Activated CD4-positive, alpha-beta T cell treated with anti-CD3 and anti-CD28 coated beads for 36 hours (primary cell): Measurements from ENCODE around the gene FAM171A1. TPM values are rescaled to one million over a fixed set of nuclear protein-coding genes. Genes with fewer than 3 reads are reported as not detected.

Experiments
- ATAC-seq: fragments of 200-7000 bp; cut with Tn5 transposase; one replicate; pipeline ENCODE4 v1.10.0; 2021; ENCODE audit warnings: mild to moderate bottlenecking, moderate library complexity
- CTCF ChIA-PET: fragments of 350-600 bp; sonication (Branson Sonifier 250); formaldehyde crosslinking; loops from one replicate; lab custom pipeline; 2021; ENCODE audit warnings: antibody characterized with exemption; lab: Charles Lee
- POLR2A ChIA-PET: fragments of 350-600 bp; sonication (Branson Sonifier 250); formaldehyde crosslinking; loops from one replicate; lab custom pipeline; 2021; ENCODE audit warnings: antibody characterized with exemption, inconsistent platforms; lab: Charles Lee
- DNase-seq: peaks from one replicate; pipeline ENCODE4 v3.0.0-alpha.2; 2020
- H3K27ac Mint-ChIP-seq: one replicate; pipeline ENCODE4 v1.8.0; 2021; ENCODE audit warnings: mixed read lengths
- H3K27me3 Mint-ChIP-seq: one replicate; pipeline ENCODE4 v1.8.0; 2021; ENCODE audit warnings: mixed read lengths
- H3K36me3 Mint-ChIP-seq: one replicate; pipeline ENCODE4 v1.8.0; 2021; ENCODE audit warnings: low read depth, mixed read lengths
- H3K4me1 Mint-ChIP-seq: one replicate; pipeline ENCODE4 v1.8.0; 2021; ENCODE audit warnings: mixed read lengths
- H3K4me3 Mint-ChIP-seq: one replicate; pipeline ENCODE4 v1.8.0; 2021; ENCODE audit warnings: mild to moderate bottlenecking, moderate library complexity, mixed read lengths
- H3K9me3 Mint-ChIP-seq: one replicate; pipeline ENCODE4 v1.8.0; 2021; ENCODE audit warnings: low read depth, mixed read lengths
- intact Hi-C, 2 experiments: fragments of 100-400 bp; cut with DNase I in 1 of 2; cut with micrococcal nuclease in 1 of 2; formaldehyde crosslinking; loops; one replicate each; pipeline versions ENCODE4 v1.14.2 to v1.15.1; 2022 to 2024; cut with DNase I, micrococcal nuclease
- total RNA-seq, 2 experiments: library from RNA; stranded (reverse); gene quantifications; one replicate each; pipeline ENCODE4 v1.2.3, GENCODE V29; 2021

The FAM171A1 gene
- total RNA-seq, 2 experiments from 2014 or later: 4.1 to 5.8 TPM

DNA sequence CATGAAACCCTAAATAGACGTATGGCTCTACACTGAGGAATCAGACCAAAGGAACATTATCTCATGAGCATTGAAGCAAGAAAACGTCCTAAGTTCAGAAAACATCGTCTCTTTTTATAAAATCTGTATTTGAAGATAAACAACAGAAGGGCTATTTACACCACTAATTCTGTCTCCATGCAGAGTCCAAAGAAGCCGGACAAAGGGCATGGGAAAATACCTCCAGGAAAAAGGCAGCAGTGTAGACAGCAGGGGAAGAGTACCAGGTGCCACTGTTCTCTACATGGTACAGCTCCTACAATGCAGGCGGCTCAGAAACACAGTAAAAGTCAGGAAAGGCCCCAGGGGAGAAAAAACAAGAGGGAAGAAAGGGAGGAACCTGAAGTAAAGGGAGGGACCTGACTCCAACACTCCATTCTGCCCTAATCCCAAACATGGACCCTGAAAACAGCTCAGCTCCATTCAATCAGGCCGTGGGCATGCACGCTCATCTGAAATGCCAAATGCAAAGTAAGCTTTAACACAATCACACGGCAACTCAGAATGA is 17.5 kb downstream of the FAM171A1 start:
- Mint-ChIP-seq H3K36me3 (no peaks in the 10 kb centered on the region), H3K4me3 (no peak overlapping the region), H3K27me3 (peaks cover 5% of the 10 kb centered on the region), H3K9me3 (no peaks in the 10 kb centered on the region), H3K27ac (no peak overlapping the region), H3K4me1 (no peaks in the 10 kb centered on the region)
- CTCF ChIA-PET: interaction anchor here (1.7 kb wide), 1 partner anchor 14 kb away, joined by 4 read pairs; no protein-coding TSS in a partner anchor
- ATAC-seq (no peak), DNase-seq (no peak)
- POLR2A ChIA-PET: no interaction called here
- intact Hi-C loops: no loop called here

DNA sequence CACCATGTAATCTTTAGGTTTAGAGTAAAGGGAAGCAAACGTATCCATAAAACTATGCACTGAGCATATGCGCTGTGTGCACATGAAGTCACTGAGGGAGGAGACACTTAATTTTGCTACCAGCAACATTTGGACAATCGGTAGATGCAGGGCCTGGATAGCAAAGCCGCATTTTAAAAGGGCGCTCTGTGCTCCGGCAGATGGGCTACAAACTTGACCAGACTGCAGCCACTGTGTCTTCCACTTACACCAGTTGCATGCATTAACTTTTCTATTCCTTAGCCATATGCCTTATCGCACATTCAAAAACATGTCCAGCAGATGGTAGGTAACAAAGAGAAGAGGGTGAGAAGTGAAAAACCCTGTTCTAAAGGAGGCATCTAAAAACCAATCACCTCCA is 18.3 kb downstream of the FAM171A1 start:
- ChIA-PET CTCF (no interaction called here), POLR2A (no interaction called here)
- H3K27ac Mint-ChIP-seq: no peak overlapping the region
- H3K4me1 Mint-ChIP-seq: no peaks in the 10 kb centered on the region
- H3K36me3 Mint-ChIP-seq: no peaks in the 10 kb centered on the region
- no peak overlapping the region for H3K4me3 Mint-ChIP-seq
- H3K27me3 Mint-ChIP-seq: peaks cover 5% of the 10 kb centered on the region
- no peaks in the 10 kb centered on the region for H3K9me3 Mint-ChIP-seq
- DNase-seq (no peak), ATAC-seq (no peak)
- intact Hi-C loops: no loop called here

GRCh38 chr10:15352201-15352600 is 18.9 kb downstream of the FAM171A1 start:
- no peaks in the 10 kb centered on the region for H3K4me1 Mint-ChIP-seq
- H3K36me3 Mint-ChIP-seq: no peaks in the 10 kb centered on the region
- H3K4me3 Mint-ChIP-seq: no peak overlapping the region
- intact Hi-C loops: no loop called here
- CTCF ChIA-PET: no interaction called here
- no peak for ATAC-seq
- no peak for DNase-seq
- no peaks in the 10 kb centered on the region for H3K9me3 Mint-ChIP-seq
- H3K27me3 Mint-ChIP-seq: peaks cover 5% of the 10 kb centered on the region
- H3K27ac Mint-ChIP-seq: no peak overlapping the region
- POLR2A ChIA-PET: no interaction called here

GRCh38 chr10:15351099-15351820 is 19.8 kb downstream of the FAM171A1 start:
- POLR2A ChIA-PET: no interaction called here
- intact Hi-C loops: no loop called here

DNA sequence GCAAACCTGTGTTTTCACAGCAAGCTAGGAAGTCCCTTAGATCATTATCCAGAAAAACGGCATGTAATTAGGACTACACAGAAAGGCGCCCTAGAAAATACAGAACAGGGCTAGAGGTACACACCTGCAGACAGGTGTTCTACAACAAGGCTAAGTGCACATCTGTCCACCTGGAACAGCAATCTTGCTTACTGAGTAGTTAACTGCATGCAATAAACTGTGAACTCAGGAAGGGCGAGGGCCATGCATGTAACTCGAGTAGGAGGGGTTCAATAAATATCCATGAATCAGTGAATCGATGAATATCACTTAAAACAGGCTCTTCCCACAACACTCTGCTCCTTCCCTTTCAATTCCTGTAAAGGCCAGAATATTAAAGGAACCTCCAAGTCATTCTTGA is 22.0 kb downstream of the FAM171A1 start:
- Mint-ChIP-seq H3K9me3 (no peaks in the 10 kb centered on the region), H3K36me3 (no peaks in the 10 kb centered on the region)
- CTCF ChIA-PET: interaction anchor here (1.4 kb wide), 1 partner anchor 11 kb away, joined by 4 read pairs; no protein-coding TSS in a partner anchor

More at GRCh38 chr10:15351099-15351820, 19.8 kb downstream of the FAM171A1 start:
- Mint-ChIP-seq H3K9me3 (no peaks in the 10 kb centered on the region), H3K27me3 (peaks cover 3% of the 10 kb centered on the region), H3K36me3 (no peaks in the 10 kb centered on the region), H3K4me3 (no peak overlapping the region), H3K27ac (no peak overlapping the region), H3K4me1 (no peaks in the 10 kb centered on the region)
- CTCF ChIA-PET: interaction anchor here (0.6 kb wide), 1 partner anchor 46 kb away, joined by 4 read pairs; no protein-coding TSS in a partner anchor
- ATAC-seq (no peak), DNase-seq (no peak)

DNA sequence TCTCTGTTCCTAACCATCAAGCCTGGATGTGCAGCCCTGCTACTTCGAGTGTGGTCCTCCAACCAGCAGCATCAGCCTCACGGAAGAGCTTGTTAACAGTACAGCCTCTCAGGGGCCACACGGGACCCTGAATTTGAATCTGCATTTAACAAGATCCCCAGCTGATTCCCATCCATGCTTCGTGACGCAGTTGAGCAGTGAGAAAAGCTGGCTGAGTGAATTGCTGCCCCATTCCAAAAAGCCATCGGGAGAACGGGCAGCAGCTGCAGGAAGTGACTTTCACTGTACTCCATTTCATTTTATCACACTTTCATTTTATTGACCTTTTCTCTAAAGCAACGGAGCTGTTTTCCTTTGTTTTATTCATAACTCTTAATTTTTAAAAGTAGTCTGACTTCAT is 22.5 kb downstream of the FAM171A1 start:
- Mint-ChIP-seq H3K9me3 (no peaks in the 10 kb centered on the region), H3K27ac (no peak overlapping the region), H3K27me3 (peaks cover 3% of the 10 kb centered on the region), H3K4me3 (no peak overlapping the region), H3K36me3 (no peaks in the 10 kb centered on the region), H3K4me1 (no peaks in the 10 kb centered on the region)
- ATAC-seq (no peak), DNase-seq (no peak)
- POLR2A ChIA-PET: no interaction called here
- intact Hi-C loops: no loop called here
- CTCF ChIA-PET: interaction anchor here (1.4 kb wide), 1 partner anchor 10 kb away, joined by 4 read pairs; no protein-coding TSS in a partner anchor

More for the DNA sequence above, 22.0 kb downstream of the FAM171A1 start:
- no peak overlapping the region for H3K27ac Mint-ChIP-seq
- POLR2A ChIA-PET: no interaction called here
- intact Hi-C loops: no loop called here
- ATAC-seq (no peak), DNase-seq (no peak)
- peaks cover 3% of the 10 kb centered on the region for H3K27me3 Mint-ChIP-seq
- no peaks in the 10 kb centered on the region for H3K4me1 Mint-ChIP-seq
- H3K4me3 Mint-ChIP-seq: no peak overlapping the region

DNA sequence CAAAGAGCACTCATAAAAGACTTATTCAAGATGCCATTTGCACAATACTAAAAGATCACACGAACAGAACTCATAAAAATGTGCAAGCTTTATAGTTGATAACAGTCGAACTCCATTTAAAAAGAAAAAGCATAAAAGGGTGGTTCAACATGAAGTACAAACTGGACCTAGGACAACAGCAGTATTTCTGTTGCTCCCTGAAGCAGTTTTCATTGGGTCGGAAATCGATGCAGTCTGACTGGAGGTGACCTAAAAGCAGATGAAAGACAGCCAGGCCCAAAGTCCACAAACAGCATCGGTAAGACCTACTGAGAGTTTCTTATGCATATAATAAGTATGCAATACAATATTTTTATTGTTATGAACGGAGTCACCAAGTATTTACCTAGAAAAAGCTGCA is 23.9 kb downstream of the FAM171A1 start:
- Mint-ChIP-seq H3K9me3 (no peaks in the 10 kb centered on the region), H3K27me3 (peaks cover 3% of the 10 kb centered on the region), H3K36me3 (no peaks in the 10 kb centered on the region), H3K27ac (no peak overlapping the region), H3K4me1 (no peaks in the 10 kb centered on the region), H3K4me3 (no peak overlapping the region)
- intact Hi-C loops: no loop called here
- POLR2A ChIA-PET: no interaction called here
- CTCF ChIA-PET: no interaction called here
- ATAC-seq (no peak), DNase-seq (no peak)

- ChIA-PET CTCF (no interaction called here), POLR2A (no interaction called here)
- Mint-ChIP-seq H3K9me3 (no peaks in the 10 kb centered on the region), H3K27me3 (peaks cover 3% of the 10 kb centered on the region), H3K27ac (no peak overlapping the region), H3K4me3 (no peak overlapping the region), H3K36me3 (no peaks in the 10 kb centered on the region), H3K4me1 (no peaks in the 10 kb centered on the region)
- no peak for DNase-seq
- intact Hi-C loops: no loop called here
- ATAC-seq: no peak
Observed at GRCh38 chr10:15346440-15347141, 24.5 kb downstream of the FAM171A1 start.

- H3K27ac Mint-ChIP-seq: no peak overlapping the region
- intact Hi-C loops: no loop called here
Observed at GRCh38 chr10:15345450-15345849, 25.6 kb downstream of the FAM171A1 start.

DNA sequence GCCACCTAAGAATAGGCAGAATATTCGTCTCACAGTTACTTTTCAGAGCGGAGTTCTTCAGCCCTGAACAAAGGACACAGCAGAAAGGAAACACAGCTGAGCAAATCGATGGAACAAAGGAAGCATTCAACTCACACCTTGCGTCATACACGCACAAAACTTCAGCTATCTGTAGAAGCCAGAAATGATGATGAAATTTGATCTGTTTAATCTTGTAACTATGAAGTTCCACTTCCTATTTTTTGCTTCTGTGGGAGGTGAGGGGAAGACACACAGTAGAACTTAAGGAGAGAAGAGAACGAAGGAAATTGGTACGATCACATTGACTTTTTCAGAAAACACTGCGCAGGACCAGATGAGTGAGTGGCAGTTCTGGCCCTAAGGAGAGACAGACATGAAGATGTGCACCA is 26.2 kb downstream of the FAM171A1 start:
- CTCF ChIA-PET: no interaction called here
- Mint-ChIP-seq H3K4me1 (no peaks in the 10 kb centered on the region), H3K27me3 (peaks cover 3% of the 10 kb centered on the region), H3K36me3 (no peaks in the 10 kb centered on the region), H3K9me3 (no peaks in the 10 kb centered on the region), H3K27ac (no peak overlapping the region), H3K4me3 (no peak overlapping the region)
- no peak for ATAC-seq
- intact Hi-C loops: no loop called here
- POLR2A ChIA-PET: no interaction called here
- no peak for DNase-seq

More at GRCh38 chr10:15345450-15345849, 25.6 kb downstream of the FAM171A1 start:
- ChIA-PET CTCF (no interaction called here), POLR2A (no interaction called here)
- no peaks in the 10 kb centered on the region for H3K4me1 Mint-ChIP-seq
- H3K9me3 Mint-ChIP-seq: no peaks in the 10 kb centered on the region
- H3K4me3 Mint-ChIP-seq: no peak overlapping the region
- no peaks in the 10 kb centered on the region for H3K36me3 Mint-ChIP-seq
- ATAC-seq (no peak), DNase-seq (no peak)
- H3K27me3 Mint-ChIP-seq: peaks cover 3% of the 10 kb centered on the region

- H3K4me3 Mint-ChIP-seq: no peak overlapping the region
- no peak overlapping the region for H3K27ac Mint-ChIP-seq
- intact Hi-C loops: no loop called here
- ATAC-seq (no peak), DNase-seq (no peak)
- no peaks in the 10 kb centered on the region for H3K36me3 Mint-ChIP-seq
- ChIA-PET POLR2A (no interaction called here), CTCF (no interaction called here)
- no peaks in the 10 kb centered on the region for H3K27me3 Mint-ChIP-seq
- H3K9me3 Mint-ChIP-seq: no peaks in the 10 kb centered on the region
- H3K4me1 Mint-ChIP-seq: no peaks in the 10 kb centered on the region
Observed at GRCh38 chr10:15344256-15344875, 26.7 kb downstream of the FAM171A1 start.
